ENCODE measurements around the gene BMP3. TPM values are rescaled to one million over a fixed set of nuclear protein-coding genes. Genes with fewer than 3 reads are reported as not detected.

The BMP3 gene
- total RNA-seq, 1 experiment from 2014 or later, result under 0.01 TPM

DNA sequence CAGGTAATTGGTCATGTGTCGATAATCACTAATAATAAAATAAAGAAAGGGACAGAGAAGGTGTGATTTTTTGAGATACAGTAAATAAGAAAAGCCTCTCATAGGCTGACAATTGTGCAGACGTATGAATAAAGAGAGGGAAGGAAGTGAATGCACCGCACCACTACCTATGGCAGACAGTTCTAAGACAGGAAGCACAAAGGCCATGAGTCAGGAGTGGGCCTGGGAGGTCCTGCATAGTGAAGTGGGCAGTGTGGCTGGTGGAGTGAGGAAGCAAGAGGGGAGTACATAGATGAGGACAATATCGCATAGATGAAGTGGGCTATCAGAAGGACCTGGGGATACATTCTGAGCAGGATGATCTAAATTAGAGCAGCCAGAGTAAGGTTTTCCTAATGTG lies 75.6 kb downstream of the BMP3 start:
- no peak for DNase-seq (ENCODE audit: low read depth)

Other genes with a start within 250 kb of the BMP3 start
- gene PRKG2, start 184.5 kb downstream of the BMP3 start, total RNA-seq (2014; rRNA removed; shearing (Covaris generic)), result not detected in 2 replicates

All from RPMI7951 (cell line).